Mesothelial cell of epicardium (in vitro differentiated cells): ENCODE results near the gene AGPAT3. TPM values are rescaled to one million over a fixed set of nuclear protein-coding genes. Genes with fewer than 3 reads are reported as not detected.

ENCODE experiments used
- DNase-seq, 2 experiments: peaks; one replicate each; pipeline ENCODE4 v3.0.0; 2021; ENCODE audit warnings: low spot score in 2 of 2; ENCODE audit not compliant: unreplicated experiment in 2 of 2
- H3K27ac Mint-ChIP-seq: 2 replicates; pipeline ENCODE4 v1.8.0; 2021; ENCODE audit warnings: mixed read lengths
- H3K27me3 Mint-ChIP-seq: 2 replicates; pipeline ENCODE4 v1.8.0; 2021; ENCODE audit warnings: low read depth, mixed read lengths
- H3K36me3 Mint-ChIP-seq: 2 replicates; pipeline ENCODE4 v1.8.0; 2021; ENCODE audit warnings: mixed read lengths
- H3K4me1 Mint-ChIP-seq: 2 replicates; pipeline ENCODE4 v1.8.0; 2021; ENCODE audit warnings: mixed read lengths
- H3K4me3 Mint-ChIP-seq: 2 replicates; pipeline ENCODE4 v1.8.0; 2021; ENCODE audit warnings: mild to moderate bottlenecking, moderate library complexity, mixed read lengths
- H3K9me3 Mint-ChIP-seq: 2 replicates; pipeline ENCODE4 v1.8.0; 2021; ENCODE audit warnings: mixed read lengths
- CTCF ChIP-seq: fragments of 200-600 bp; sonication (generic); IDR thresholded peaks from one replicate; pipeline ENCODE4 v1.5.0; 2021; ENCODE audit warnings: antibody characterized with exemption; ENCODE audit not compliant: unreplicated experiment
- total RNA-seq: library from RNA; stranded (reverse); gene quantifications from 3 replicates; pipeline ENCODE4 v1.2.1, GENCODE V29; 2021

The AGPAT3 gene
- total RNA-seq, 1 donor from 2014 or later: 71.0 TPM

- Mint-ChIP-seq H3K27ac (no peak overlapping the region), H3K4me1 (peaks cover 19% of the 10 kb centered on the region), H3K36me3 (peaks cover 32% of the 10 kb centered on the region), H3K4me3 (no peak overlapping the region), H3K27me3 (no peaks in the 10 kb centered on the region), H3K9me3 (peaks cover 10% of the 10 kb centered on the region)
- no peak for TF ChIP-seq CTCF
- DNase-seq: no peak
Observed at GRCh38 chr21:43908167-43908566, 43.1 kb downstream of the AGPAT3 start.

GRCh38 chr21:43909741-43910400 is 44.8 kb downstream of the AGPAT3 start:
- no peak overlapping the region for H3K4me3 Mint-ChIP-seq
- peaks cover 32% of the 10 kb centered on the region for H3K36me3 Mint-ChIP-seq
- H3K27ac Mint-ChIP-seq: peak overlapping the region; percentile 72
- DNase-seq: no peak
- H3K27me3 Mint-ChIP-seq: no peaks in the 10 kb centered on the region
- peaks cover 10% of the 10 kb centered on the region for H3K9me3 Mint-ChIP-seq
- peaks cover 22% of the 10 kb centered on the region for H3K4me1 Mint-ChIP-seq
- no peak for TF ChIP-seq CTCF

- H3K27me3 Mint-ChIP-seq: no peaks in the 10 kb centered on the region
- no peak for TF ChIP-seq CTCF
- H3K9me3 Mint-ChIP-seq: peaks cover 10% of the 10 kb centered on the region
- DNase-seq: no peak
- no peak overlapping the region for H3K4me3 Mint-ChIP-seq
- H3K4me1 Mint-ChIP-seq: peaks cover 22% of the 10 kb centered on the region
- peaks cover 32% of the 10 kb centered on the region for H3K36me3 Mint-ChIP-seq
- peak overlapping the region; percentile 72 for H3K27ac Mint-ChIP-seq
Observed at GRCh38 chr21:43910460-43910859, 45.4 kb downstream of the AGPAT3 start.

GRCh38 chr21:43911015-43911934 is 46.3 kb downstream of the AGPAT3 start:
- no peaks in the 10 kb centered on the region for H3K27me3 Mint-ChIP-seq
- peak overlapping the region; percentile 75 for H3K27ac Mint-ChIP-seq
- no peak overlapping the region for H3K4me3 Mint-ChIP-seq
- no peak for DNase-seq
- peaks cover 25% of the 10 kb centered on the region for H3K36me3 Mint-ChIP-seq
- TF ChIP-seq CTCF: no peak
- peaks cover 10% of the 10 kb centered on the region for H3K9me3 Mint-ChIP-seq
- peaks cover 22% of the 10 kb centered on the region for H3K4me1 Mint-ChIP-seq

GRCh38 chr21:43911935-43912487 is 47.0 kb downstream of the AGPAT3 start:
- peaks cover 24% of the 10 kb centered on the region for H3K4me1 Mint-ChIP-seq
- no peaks in the 10 kb centered on the region for H3K27me3 Mint-ChIP-seq
- peaks cover 10% of the 10 kb centered on the region for H3K9me3 Mint-ChIP-seq
- H3K27ac Mint-ChIP-seq: no peak overlapping the region
- H3K4me3 Mint-ChIP-seq: no peak overlapping the region
- no peak for TF ChIP-seq CTCF
- peaks cover 21% of the 10 kb centered on the region for H3K36me3 Mint-ChIP-seq
- no peak for DNase-seq
